Cardiac septum (tissue), 1 donor: ENCODE results near the gene SNX7. TPM values are rescaled to one million over a fixed set of nuclear protein-coding genes. Genes with fewer than 3 reads are reported as not detected.

Source experiments
- DNase-seq: peaks from one replicate; pipeline ENCODE4 v3.0.0-alpha.2; 2020; ENCODE audit warnings: low spot score
- intact Hi-C: fragments of 100-400 bp; cut with DNase I; formaldehyde crosslinking; loops from one replicate; pipeline ENCODE4 v1.14.0; 2022
- long read RNA-seq: library from polyadenylated mRNA; unstranded; transcript quantifications from one replicate; pipeline ENCODE4 v2.0.0, GENCODE V29; 2021
- total RNA-seq: library from RNA; stranded (reverse); fragmentation: NEBNext Ultra II Directional; extraction: Animal tissue kit (Norgen Biotek cat#: 25700); gene quantifications from one replicate; pipeline ENCODE4 v1.2.1, GENCODE V29; 2021
- donor health status: DM: no; HTN: no; CAD: no.

Gene SNX7
- total RNA-seq: 16.4 TPM
- long read RNA-seq, transcript SNX7-201 (9 exons, 1,734 nt): major isoform, 58 of 65 reads
- long read RNA-seq, partial matches to known transcripts: 2 of 65 reads
- long read RNA-seq, other reads (novel, unspliced or antisense): 5 of 65 reads

- intact Hi-C loops: no loop called here
- DNase-seq: peak; percentile 83
Measured at GRCh38 chr1:98661544-98662355, at the start of gene SNX7. TSS of gene SNX7 (plus strand) at chr1:98661721. CDS start at chr1:98661732, 11 bp downstream.

DNA sequence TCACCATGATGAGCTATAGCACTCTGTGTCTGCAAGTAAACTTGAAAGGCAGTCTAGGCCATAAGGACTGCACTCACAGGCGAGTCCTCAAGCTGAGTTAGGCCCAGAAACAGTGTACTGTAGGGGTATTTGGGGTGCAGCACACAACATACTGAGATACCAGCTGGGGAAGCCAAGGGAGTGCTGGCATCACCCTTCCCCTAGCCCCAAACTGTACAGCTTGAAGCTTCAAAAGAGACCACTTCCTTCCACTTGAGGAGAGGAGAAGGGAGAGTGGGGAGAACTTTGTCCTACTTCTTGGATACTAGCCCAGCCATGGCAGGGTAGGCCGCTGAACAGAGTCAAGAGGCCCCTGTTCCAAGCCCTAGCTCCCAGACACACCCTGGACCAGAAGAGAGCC is 24.2 kb upstream of the SNX7 start:
- DNase-seq: no peak
- intact Hi-C loops: no loop called here

DNA sequence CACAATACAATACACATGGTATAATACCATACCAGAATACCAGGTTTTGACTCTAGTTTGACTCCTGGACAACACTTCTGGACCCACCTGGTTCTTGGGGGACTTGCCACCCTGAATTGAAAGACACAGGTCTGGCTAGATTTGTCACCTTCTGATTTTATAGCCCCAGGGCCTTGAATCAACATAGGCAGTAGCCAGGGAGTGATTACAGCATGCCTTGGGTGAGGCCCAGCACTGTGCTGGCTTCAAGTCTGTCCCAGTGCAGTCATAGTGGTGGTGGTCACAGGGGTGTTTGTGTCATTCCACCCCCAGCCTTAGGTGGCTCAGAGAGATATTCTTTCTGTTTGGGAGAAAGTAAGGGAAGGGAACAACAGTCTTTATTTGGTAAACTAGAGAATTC is 23.3 kb upstream of the SNX7 start:
- intact Hi-C loops: no loop called here
- DNase-seq: no peak

- intact Hi-C loops: no loop called here
- DNase-seq: no peak
Measured at GRCh38 chr1:98644510-98644909, 17.0 kb upstream of the SNX7 start.

- DNase-seq: no peak
- intact Hi-C loops: no loop called here
Measured at GRCh38 chr1:98651116-98651632, 10.3 kb upstream of the SNX7 start.

DNA sequence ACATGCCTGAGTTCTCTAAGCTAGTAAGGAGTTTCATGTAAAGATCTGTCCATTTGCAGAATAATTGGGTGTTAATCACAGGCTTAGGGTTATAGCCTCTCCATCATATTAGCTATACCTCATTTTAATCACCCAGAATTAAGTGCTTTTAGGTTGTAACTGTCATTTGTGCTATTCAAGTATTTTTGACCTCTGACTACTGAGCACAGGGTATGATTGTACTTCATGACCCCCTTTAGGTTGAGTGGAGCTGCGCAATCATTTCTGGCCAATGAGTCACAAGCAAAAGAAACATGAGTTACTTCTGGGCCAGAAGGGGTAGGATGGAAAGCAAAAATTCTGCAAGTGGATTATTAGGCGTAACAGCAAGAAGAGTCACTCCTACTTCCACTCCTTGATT is 8.4 kb upstream of the SNX7 start:
- intact Hi-C loops: no loop called here
- no peak for DNase-seq

DNA sequence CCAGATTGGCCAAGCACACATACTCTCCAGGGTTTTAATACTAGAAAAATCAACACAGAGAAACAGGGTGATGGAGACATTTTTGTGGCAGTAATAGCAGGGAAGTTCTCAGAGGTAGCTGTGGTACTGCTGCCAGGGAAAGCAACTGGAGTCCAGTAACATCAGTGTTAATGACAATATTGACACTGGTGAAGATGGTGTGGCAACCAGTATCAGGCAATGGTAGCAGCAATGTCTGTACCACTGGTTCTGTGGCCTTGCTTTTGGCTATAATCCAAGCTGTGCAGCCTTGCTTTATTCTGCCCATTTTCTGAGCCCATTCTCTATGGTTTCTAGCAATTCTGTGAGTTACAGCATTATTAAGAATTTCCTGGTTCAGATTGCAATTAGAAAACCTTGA is 1.6 kb upstream of the SNX7 start:
- intact Hi-C loops: no loop called here
- DNase-seq: no peak

GRCh38 chr1:98660940-98661543 is 479 bp upstream of the SNX7 start:
- no peak for DNase-seq
- intact Hi-C loops: no loop called here

GRCh38 chr1:98662356-98662670 is 792 bp downstream of the SNX7 start:
- intact Hi-C loops: no loop called here

GRCh38 chr1:98668733-98669132 is 7.2 kb downstream of the SNX7 start:
- no peak for DNase-seq
- intact Hi-C loops: no loop called here

More at GRCh38 chr1:98662356-98662670, 792 bp downstream of the SNX7 start:
- DNase-seq: no peak

GRCh38 chr1:98669355-98670296 is 8.1 kb downstream of the SNX7 start:
- intact Hi-C loops: no loop called here
- DNase-seq: no peak

DNA sequence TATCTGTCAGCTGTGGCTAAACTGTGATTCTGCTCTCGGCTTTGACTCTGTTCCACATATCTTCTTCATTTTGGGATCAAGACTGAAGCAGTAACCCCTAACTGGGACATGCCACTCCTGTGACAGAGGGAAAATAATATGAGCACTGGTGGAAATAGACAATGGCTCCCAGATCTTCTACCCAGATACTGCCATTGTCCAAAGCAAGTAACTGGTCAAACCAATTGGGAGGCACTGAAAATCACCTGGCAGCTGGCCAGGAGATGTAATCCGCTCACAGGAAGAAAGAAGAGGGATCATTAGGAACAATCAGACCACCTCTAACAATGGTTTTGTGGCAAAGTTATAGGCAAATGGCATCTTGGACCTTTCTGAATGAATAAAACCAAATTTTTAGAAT is 10.7 kb downstream of the SNX7 start:
- intact Hi-C loops: no loop called here
- DNase-seq: no peak

- intact Hi-C loops: no loop called here
- no peak for DNase-seq
Measured at GRCh38 chr1:98674075-98674781, 12.7 kb downstream of the SNX7 start.

- DNase-seq: no peak
- intact Hi-C loops: no loop called here
Measured at GRCh38 chr1:98675282-98675681, 13.8 kb downstream of the SNX7 start.

GRCh38 chr1:98677288-98677687 is 15.8 kb downstream of the SNX7 start:
- intact Hi-C loops: no loop called here
- DNase-seq: no peak

GRCh38 chr1:98681812-98682211 is 20.3 kb downstream of the SNX7 start:
- intact Hi-C loops: no loop called here
- no peak for DNase-seq

- intact Hi-C loops: no loop called here
- DNase-seq: no peak
Measured at GRCh38 chr1:98688110-98688739, 26.7 kb downstream of the SNX7 start.

DNA sequence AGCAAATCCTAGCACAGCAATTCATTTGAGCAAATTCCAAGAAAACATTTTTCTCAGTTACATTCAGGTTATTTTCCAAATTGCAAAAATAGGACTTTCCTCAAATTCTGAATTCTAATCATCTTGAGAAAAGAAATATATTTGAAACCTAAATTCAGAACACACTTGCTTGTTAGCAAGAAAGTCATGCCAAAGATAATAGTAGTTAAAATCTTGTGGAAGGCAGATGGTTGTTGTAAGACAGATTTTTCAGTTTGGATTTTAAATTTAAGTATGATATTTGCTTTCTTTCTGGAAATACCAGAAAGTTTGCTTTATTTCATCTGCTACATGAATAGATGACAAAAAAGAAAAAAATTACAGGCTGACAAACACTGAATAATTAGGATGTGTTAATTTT is 29.1 kb downstream of the SNX7 start:
- intact Hi-C loops: no loop called here
- no peak for DNase-seq

DNA sequence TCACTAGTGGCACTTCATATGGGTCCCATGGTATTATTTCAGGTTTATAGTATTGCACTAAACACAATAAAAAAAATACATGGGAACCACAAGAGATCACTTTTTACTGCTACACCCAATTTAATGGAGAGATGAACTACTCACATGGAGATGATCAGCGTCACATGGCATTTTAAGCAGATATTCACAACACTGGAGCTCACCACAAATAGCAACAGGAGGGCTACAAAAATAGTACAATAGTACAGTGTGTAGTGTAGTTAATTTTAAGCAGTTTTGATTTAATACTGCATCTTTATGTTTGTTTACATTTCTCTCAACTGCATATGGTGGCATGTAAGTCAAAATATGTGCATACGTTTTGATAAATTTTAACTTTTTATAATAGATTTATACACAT is 31.0 kb downstream of the SNX7 start:
- intact Hi-C loops: no loop called here
- no peak for DNase-seq
